EH (cell line): ENCODE results near the gene SOX13.
A peak's percentile ranks its signal among the peaks of the same experiment; 100 is the strongest.

ENCODE experiments used
- DNase-seq: peaks from one replicate; pipeline ENCODE4 v3.0.0-alpha.2; 2015; ENCODE audit warnings: low read depth

The SOX13 gene

DNA sequence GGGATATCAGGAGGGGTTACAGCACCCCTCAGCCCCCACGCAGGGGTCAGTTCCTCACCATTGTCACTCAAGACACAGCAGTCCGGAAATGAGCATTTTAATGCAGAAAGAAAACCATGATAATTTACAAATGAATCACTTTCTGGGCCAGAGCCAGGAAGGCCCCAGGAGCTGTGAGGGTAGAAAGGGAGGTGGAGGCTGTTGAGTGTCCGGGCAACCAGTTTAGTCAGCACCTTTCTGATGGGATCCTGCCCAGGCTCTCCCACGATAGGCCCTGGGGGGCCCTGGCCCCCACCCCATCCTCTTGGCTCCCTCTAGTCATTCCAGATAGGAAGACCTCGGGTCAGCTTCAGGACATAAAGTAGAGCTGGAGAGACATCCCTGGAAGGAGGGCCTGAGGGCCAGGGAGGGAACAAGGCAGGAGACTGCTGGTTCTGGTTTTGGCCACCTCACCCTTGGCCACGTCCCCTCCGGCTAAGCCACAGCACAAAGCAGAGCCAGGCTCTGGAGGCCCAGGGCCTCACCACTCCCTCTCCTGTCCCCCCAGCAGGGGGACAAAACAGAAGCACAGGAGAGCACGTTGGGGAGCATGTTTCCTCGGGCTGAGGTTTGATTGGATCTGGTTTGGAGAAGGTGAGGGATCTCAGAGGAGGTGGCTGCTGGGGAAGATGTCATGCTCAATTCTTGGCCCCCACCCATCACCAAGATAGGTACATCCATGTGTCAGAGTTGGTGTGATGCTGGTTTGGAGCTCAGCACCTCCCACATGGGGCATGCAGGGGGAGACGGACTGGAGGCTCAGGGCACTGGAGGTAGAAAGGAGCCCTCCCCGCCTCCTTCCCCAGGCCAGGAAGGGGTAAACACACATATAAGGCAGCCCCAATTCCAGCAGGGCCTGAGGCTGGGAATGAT is 58.3 kb downstream of the SOX13 start:
- peak; percentile 96 for DNase-seq

DNA sequence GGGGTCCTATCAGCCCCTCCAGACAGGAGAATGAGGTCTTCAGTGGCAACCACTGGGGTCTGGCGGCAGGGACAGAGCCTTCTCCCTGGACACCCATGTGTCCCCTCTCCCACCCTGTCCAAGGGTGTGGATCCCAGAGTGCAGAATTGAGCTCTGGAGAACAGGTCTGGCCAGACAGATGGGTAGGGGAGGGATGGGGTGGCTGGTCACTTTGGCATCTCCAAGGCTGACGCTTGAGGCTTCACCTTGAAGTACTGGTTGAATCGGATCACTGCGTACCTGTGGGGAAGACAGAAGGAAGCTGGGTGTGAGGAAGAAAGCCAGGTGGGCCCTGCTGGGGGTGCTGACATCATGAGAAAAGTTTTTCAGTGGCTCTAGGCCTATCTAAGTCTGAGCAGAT is 59.1 kb downstream of the SOX13 start:
- DNase-seq, result no peak

DNA sequence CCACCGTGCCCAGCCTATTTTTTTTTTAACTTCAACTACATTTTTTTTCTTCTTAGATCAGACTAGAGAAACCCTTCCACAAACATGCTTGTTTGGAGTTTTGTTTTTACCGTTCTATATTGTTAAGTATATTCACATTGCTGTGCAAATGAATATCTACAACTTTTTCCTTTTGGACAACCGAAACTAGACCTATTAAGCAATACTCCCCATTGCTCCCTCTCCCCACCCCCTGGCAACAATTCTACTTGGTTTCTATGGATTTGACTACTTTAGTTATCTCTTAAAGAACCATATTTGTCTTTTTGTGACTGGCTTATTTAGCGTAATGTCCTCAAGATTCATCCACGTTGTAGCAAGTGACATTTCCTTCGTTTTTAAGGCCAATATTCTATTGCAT is 59.8 kb downstream of the SOX13 start:
- no peak for DNase-seq

DNA sequence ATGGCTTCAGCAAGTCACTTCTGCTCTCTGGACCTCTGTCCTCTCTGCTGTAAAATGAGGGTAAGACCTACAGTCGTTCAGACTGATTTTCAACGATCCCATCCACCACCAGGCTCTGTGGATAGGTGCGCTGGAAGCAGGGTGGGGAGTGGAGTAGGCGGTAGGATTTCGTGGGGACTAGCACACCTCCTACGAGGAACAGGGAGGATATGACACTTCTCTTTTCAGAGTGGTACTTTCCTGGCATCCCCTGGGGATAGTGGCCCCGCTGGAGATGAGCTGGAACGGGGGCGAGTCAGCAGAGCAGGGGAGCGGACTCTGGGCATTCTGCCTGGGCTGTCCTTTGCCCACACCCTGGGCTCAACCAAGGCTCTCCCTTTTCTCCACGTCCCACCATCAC is 61.2 kb downstream of the SOX13 start:
- no peak for DNase-seq

DNA sequence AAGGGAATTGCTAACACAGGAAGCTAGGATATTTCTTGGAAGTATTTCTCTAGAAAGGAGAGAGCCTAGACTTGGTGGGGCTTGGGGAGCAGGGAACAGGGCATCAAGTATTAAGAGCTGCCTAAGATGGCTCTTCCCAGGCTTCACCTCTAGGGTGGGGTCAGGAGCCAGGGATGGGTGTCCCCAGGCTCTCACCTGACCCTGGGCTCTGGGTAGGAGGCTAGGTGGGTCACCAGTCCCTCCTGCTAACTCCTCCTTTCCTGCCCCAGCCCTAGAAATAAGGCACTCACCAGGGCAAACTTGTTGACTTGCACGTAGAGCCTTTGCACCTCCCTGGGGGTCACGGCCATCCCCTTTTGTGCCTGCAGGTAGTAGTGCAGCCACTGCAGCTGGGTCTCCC is 63.9 kb downstream of the SOX13 start:
- DNase-seq, result no peak

DNA sequence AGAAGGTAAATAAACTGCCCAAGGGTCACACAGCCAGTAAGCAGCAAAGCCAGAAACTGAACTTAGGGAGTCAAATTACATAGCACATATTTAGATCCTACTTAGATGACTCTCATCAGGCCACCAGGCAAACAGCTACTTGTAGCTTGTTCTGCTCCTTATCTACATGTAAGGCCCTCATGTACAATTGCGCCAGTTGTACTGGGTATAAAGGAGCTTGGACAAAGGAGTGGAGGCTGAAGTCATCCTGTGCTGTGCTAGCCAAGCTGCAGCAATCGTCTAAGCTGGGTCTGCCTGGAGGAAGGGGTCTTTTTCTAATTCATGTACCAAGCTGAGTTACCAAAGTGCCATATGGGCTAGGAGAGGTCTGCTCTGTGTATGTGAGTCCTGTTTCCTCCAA is 66.2 kb downstream of the SOX13 start:
- no peak for DNase-seq

DNA sequence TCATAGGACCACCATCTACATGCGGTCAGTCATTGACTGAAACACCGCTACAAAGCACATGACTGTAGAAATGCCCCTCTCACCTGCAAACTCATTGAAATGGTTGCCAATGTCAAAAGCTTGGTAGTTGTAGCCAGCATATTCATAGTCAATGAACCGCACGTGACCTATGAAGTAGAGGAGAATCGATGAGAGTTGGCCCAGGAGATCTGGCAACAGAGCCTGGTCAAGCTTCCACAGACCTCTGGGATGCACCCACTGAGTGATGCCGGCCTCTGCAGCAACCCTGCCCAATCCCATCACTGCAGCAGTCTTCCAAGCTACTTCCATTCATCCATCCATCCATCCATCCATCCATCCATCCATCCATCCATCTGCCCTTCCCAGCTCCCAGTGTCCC is 67.0 kb downstream of the SOX13 start:
- no peak for DNase-seq

DNA sequence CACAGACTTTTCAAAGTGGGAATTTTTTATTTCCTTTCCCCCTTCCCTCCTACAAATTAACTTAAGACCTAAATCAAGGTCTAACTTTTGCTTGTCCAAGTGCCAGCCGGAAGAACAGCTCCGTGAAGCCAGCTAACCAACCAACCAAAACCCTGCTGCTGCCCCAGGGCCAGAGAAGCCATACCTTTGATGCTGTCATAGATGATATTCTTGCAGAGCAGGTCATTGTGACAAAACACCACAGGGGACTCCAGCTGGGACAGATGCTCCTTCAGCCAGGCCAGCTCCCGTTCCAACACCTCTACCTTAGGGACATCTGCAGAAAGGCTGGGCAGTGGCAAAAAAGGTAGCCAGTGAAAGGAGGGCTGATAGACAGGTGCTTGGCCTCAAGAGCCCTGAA is 68.2 kb downstream of the SOX13 start:
- DNase-seq, result no peak

DNA sequence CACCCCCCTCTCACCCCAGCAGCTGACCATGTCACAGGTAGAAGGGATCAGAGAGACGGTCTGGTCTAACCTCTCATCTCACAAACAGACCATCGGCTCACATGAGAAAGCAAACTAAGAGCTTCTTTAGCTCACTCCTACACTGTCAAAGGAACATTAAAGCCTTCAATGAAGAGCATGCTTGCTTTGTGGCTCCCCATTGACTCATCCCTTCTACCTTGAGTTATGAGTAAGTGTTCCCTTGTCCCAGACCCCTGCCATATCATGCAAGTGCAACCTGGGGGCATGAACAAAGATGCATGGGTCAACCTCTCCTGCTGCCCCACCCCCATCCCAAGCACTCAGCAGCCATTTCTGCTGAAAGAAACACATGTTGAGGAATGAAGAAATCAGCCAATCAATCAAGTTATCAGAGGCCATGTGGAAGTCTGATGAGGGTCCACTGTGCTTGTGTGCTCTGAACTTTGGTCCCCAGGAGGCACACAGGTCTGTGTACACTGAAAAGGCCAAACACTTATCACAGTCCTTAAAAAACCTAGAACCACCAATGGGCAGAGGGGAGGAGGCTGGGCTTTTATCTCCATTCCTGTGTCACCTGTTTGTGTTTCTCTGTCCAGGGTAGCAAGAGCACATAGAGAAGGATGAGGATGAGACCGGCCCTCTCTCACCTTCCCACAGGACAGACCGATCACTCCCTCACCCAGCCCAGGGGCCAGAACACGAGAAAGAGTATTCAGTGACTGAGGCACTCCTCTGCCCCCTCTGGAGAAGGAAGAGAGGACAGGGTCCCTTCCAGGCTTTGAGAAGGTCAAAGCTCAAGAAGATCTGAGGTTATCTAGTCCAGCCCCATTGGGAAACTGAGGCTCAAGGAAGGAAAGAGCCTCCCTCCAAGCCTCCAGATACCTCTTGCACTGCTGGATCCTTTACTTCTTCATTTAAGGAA is 69.4 kb downstream of the SOX13 start:
- no peak for DNase-seq

DNA sequence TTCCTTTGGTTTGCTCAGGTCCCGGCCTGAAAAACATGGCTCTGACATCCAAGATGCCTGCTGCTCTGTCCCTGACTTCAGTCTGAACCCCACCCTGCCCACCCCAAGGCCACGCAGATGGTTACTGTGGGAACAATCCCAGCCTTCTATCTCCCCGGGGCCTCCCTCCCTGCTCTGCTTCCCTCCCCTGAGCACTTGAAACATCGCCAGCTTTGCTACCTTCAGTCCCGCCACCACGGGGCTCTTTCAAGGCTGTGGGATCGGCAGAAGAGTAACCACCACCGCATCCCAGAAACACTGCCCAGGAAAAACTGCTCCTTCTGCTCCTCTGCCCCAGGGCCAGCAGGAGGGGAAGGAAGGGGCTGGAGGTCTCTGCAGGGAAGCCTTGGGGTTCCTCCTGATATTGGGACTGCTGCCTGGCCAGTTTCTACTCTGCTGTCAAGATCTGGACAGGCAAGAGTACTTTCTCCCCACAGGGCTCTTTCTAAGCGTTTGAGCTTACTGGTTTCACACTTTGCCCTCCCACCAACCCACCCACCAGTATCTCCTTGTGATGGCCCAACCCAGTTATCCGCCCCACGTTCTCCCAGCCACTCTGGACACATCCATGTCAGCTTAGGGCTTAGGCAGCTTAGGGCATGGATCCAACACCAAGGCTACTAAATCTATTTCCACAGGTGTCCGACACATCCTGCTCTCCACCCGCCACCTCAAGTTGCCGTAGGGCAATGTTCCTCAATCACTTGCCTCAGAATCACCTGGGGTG is 70.5 kb downstream of the SOX13 start:
- no peak for DNase-seq

DNA sequence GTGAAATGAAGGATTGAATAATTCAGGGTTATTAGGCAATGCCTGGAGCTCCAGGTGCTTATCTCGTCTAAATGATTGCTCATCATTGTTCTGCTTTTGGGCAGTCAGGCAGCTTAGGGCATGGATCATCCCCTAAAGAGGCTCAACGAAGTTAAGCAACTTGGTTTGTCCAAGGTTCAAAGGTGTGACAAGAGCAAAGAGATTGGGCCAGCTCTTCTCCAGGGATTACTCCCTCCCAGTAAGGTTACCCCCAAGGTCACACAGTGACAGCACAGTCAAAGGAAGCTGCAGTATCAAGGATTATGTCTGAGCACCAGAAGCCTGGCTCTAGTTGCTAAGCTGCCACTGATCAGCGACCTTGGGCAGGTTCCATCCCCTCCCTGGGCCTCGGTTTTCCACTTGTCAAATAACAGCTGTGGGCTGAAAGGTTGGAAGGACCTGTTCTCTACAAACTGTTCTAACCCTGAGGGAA is 72.2 kb downstream of the SOX13 start:
- no peak for DNase-seq

DNA sequence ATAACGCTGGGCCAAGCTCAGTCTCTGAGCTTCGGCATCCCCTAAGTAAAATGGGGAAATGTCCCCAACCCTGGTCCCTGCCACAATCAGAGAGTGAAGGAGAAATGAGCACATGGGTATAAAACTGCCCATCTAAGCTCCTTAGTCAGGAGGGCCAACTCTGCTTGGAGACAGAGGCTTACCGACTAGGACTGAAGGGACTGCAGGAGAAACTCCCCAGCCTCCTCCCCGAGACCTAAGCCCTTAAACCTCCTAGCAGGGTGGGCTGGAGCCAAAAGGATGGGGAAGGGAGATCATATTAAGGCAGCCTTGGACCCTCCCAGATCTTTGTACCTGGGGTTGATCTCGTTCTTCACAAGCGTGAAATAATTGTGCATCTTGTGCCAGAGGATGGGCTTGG is 73.4 kb downstream of the SOX13 start:
- DNase-seq, result no peak

DNA sequence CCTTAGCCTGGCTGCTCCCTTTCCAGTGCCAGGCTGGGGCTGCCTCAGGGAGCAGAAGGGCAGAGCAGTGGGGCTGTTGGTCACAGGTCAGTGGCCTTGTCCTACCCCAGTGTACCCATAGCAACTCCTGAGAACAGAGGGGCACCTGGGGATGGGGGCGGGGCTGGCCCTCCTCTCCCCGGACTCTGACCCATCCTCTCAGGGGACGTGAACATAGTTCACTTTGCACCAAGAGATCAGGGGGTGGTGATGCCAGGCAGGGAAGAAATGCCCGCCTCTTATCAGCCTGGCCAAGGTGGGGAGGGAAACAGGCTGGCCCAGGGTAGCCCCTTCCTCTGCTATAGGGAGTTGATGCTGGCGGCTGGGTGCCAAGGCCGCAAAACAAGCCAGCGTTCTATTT is 74.0 kb downstream of the SOX13 start:
- DNase-seq, result no peak

DNA sequence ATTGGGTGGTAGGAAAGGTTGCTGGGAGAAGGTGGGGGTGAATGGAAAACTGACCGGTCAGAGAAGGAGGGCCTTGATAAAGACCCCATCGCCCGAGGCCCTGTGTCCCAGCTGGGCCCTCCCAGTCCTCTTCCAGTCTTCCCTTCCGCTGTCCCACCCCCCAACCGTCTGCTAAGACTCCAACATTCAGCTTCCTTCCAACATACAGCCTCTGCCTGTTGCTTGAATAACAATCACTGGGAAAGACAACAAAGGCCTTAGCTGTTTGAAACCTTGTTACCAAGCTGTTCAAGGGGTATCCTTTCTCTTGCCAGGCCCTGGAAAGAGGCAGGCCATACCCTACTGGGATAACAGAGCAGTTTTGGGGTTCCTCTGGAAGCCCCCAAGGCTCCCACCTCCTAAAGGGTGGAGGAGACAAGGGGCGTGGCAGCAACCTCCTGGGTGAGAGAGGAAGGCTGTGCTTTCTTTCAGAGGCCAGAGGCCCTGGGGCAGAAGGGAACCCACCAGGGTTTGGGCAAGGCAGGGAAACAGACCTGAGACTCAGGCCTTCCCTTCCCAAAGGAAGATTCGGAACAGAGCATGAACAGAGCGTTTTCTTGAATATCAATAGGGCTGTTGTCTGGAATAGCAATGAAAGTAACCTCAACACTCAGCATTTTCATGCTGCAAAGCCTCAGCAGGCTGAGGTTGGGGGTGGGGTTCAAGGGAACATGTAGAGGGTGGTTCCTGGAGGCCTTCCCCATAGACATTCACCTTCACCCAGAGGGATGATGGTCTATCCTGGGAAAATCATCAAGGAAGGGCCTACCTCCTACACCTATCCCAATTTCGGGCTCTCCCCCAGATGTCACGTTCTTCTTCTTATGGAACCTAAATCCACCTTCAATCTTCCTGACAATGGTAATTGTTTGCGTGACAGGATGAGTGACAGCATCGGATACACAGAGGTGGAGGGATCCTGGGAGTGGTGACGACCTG is 74.8 kb downstream of the SOX13 start:
- DNase-seq, result no peak

DNA sequence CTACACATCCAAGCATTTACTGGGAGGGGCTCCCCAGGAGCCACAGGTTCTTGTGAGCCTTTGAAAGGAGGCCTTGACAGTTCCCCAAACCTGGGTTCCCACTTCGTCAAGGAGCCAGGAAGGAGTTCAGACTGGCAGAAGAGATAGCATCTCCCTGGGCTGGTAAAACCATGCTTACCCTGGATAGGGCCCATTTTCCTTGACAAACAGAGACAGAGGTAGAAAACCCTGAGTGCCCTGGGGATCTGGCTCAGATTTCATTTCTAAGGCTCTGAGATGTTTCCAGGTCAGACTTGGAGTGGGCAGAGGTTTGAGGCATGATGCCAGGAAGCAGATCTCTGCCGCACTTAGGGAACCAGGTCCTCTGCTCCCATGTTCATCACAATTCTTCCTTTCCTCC is 76.2 kb downstream of the SOX13 start:
- DNase-seq, result no peak

DNA sequence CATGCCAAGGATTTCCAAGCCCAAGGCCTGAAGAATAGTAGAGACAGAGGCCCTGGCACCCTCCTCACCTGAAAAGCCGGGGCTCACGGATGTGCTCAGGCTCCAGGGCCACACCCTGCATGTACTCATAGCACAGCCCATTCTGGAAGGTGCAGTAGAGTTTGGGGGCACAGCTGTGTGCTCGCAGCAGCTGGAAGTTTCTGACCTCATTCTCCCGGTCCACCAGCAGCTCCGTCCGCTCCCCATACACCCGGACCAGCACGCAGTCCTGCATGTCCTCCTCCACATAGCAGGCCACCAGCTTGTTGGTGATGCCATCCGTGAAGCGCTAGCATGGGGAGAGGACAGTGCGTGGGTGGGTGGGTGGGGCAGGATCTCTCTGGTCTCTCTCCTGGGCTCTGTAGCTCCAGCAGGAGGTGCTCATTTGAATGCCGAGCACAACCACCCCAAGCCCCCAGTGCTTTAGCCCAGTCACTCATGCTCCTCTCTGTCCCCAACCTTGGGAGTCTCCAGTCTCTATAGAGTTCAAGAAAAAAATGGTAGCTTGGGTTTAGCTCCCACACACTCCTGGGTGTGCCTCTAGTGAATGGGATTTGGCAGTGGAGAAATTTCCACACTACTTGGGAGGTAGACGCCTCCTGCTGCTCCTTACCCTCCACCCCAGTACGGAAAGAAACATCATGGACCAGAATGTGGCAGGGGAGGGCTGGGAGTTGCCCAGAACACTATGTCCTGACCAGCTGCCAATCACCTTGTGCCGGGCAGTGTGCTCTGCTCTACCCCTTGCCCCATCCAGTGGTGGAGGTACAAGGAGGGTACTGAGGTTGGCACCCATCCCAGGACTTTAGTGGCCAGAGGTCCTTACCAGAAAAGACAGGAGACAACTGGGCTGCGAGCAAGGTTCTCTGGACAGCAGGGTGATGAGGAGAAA is 77.0 kb downstream of the SOX13 start:
- no peak for DNase-seq

DNA sequence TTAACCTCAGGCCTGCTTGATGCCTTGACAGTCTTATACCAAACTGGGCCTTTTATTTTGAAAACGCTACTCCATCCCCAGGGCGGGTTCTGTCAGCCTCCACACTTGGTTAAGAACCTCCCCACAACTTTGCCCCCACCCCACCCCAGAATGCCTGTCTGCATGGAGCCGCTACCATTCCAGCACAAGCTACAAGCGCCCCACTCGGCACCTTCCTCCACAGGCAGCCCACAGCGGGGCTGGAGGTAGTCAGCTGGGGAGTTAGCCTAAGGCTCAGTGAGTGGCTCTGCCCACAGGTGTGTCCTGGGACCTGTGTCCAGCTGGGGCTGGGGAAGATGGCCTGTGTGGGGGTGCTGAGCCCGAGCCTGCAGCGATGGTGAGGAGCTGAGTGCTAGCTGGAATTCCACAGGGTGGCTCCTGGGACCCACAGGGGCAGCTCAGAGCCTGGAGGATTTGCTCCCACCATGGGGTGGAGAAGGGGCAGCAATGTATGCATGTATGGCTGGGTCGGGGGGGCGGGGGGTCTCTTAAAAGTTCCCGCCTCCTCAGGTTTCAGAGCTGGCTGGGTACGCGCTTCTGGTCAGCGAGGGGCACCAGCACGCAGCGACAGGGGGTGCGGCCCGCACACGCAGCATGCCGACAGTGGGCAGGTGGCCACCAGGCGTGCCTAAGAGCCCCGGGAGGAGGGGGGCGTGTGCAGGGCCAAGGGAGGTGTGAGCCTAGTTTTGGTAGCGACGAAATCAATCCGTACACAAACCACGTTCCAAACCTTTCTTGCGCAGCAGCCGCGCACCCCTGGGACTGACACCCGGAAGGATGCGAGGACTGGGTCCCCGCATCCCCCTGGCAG is 78.0 kb downstream of the SOX13 start:
- no peak for DNase-seq

DNA sequence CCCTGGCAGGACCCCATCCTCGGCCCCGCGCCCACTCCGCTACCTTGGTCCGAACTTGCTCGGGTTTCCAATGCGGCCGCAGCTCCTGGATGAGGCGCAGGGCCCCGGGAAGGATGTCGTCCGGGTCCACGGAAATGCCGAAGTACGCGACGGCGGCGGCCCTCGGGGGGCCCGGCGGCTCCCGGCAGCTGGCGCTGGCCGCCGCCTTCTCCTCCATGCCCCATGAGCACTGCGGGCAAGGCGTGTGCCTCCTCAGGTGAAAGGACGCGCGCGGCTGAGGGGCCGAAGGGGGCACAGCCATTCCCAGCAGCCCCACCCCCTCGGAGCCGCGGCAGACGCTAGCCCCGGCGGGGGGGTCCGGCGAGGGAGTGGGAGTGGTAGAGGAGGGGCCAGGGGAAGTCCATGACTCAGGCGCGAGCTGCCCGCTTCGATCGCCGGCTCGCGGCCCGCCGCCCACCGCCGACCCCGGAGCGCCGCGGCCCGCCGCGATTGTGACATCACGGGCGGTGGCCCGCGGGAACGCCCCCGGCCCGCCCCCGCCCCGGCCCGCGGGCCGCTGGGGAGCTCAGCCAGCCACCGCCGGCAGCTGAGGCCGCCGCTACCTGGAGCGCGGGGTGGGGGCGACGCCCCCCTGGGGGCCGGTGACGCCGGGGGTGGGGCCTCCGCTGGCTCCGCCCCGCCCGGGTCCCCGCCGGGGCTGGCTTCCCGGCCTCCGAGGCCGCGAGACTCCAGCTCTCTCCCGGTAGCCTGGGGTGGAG is 78.8 kb downstream of the SOX13 start, which contains the start of gene ETNK2:
Gene ETNK2, minus strand, starts transcription at position 493 of the 758 bp plus-strand sequence. Its CDS starts 192 bp downstream, at position 301.
- peak; percentile 59 for DNase-seq
